ENCODE results near the gene DEFB119.

DEFB119 gene

GRCh38 chr20:31410011-31410410 is 19.6 kb upstream of the DEFB119 start:
- H2BK120ac ChIP-seq (ENCODE audit: low read depth, low read length): no peak overlapping the region
- H3K9ac ChIP-seq (ENCODE audit: low read length): no peak overlapping the region
- DNase-seq: no peak
- H3K79me1 ChIP-seq (replicated peaks; ENCODE audit: low read length, poor library complexity, severe bottlenecking): no peaks in the 10 kb centered on the region
- no peaks in the 10 kb centered on the region for H3K36me3 ChIP-seq (ENCODE audit: control insufficient read depth in 1 of 2, insufficient read depth in 2 of 2, low read depth in 1 of 2, low read length in 2 of 2)
- no peak overlapping the region for H3K4me2 ChIP-seq (ENCODE audit: low read length, poor library complexity, severe bottlenecking)
- H3K27me3 ChIP-seq (ENCODE audit: control insufficient read depth in 1 of 2, insufficient read depth in 1 of 2, low read length in 2 of 2): peaks cover 7 to 23% of the 10 kb centered on the region in 2 experiments
- no peak overlapping the region for H3K14ac ChIP-seq (ENCODE audit: low read length in 2 of 2)
- H4K91ac ChIP-seq (ENCODE audit: low read length): no peak overlapping the region
- no peak overlapping the region for H2BK5ac ChIP-seq (ENCODE audit: low read depth, low read length, poor library complexity, severe bottlenecking)
- 56% methylated on average over 1 of the region's 1 CpG for WGBS
- peaks cover 3% of the 10 kb centered on the region for H3K9me3 ChIP-seq (ENCODE audit: control insufficient read depth, low read length)
- H2AK5ac ChIP-seq (ENCODE audit: low read length, severe bottlenecking): no peak overlapping the region
- H2BK15ac ChIP-seq (ENCODE audit: low read depth, poor library complexity, severe bottlenecking): no peak overlapping the region
- H3K18ac ChIP-seq (ENCODE audit: low read depth in 1 of 2, low read length in 2 of 2): no peak overlapping the region
- no peaks in the 10 kb centered on the region for H3K4me1 ChIP-seq (ENCODE audit: control insufficient read depth, insufficient read depth, low read depth, low read length)
- H4K8ac ChIP-seq (ENCODE audit: low read length): no peak overlapping the region
- no peak overlapping the region for H2AFZ ChIP-seq (ENCODE audit: low read depth, low read length)
- H2BK12ac ChIP-seq (ENCODE audit: low read length in 2 of 2): no peak overlapping the region
- H3K23ac ChIP-seq (ENCODE audit: low read length in 2 of 2): no peak overlapping the region
- no peak overlapping the region for H3K4ac ChIP-seq (ENCODE audit: low read depth in 1 of 2, low read length in 2 of 2)
- no peak overlapping the region for H3K27ac ChIP-seq (ENCODE audit: low read length, poor library complexity, severe bottlenecking)
- no peak overlapping the region for H3K4me3 ChIP-seq (ENCODE audit: insufficient read depth in 1 of 2, low read depth in 1 of 2, low read length in 2 of 2)

DNA sequence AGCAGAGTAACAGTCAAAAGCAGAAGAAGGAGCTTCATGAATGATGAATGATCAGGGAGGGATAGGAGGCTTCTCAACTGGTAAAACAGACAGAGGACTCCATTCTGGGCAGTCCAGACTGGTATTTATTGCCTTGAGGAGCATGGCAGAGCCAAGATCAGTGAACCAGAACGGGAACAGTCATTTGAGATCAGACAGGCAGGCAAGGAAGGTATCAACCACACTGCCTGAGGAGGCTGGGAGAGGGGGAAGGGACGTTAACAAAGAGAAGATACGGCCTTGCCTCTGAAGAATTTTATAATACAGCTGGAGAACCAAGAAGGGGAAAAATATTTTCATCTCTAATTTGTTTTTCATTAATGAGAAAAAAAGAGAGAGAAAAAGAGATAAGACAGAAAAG is 15.7 kb upstream of the DEFB119 start, which contains the start of gene DEFB121:
TSS of gene DEFB121 (minus strand) at position 101 of the 400 bp plus-strand sequence. CDS start at position 38, 63 bp downstream.
- Histone ChIP-seq H3K4me1 (ENCODE audit: control insufficient read depth, insufficient read depth, low read depth, low read length) (no peaks in the 10 kb centered on the region), H3K27ac (ENCODE audit: low read length, poor library complexity, severe bottlenecking) (no peak within 1 kb of the TSS), H3K4me2 (ENCODE audit: low read length, poor library complexity, severe bottlenecking) (no peak within 1 kb of the TSS), H2BK120ac (ENCODE audit: low read depth, low read length) (no peak within 1 kb of the TSS), H3K23ac (ENCODE audit: low read length in 2 of 2) (no peak within 1 kb of the TSS), H4K91ac (ENCODE audit: low read length) (no peak within 1 kb of the TSS), H3K9ac (ENCODE audit: low read length) (no peak within 1 kb of the TSS), H3K79me1 (replicated peaks; ENCODE audit: low read length, poor library complexity, severe bottlenecking) (no peaks in the 10 kb centered on the region), H3K14ac (ENCODE audit: low read length in 2 of 2) (no peak within 1 kb of the TSS), H2AFZ (ENCODE audit: low read depth, low read length) (no peak within 1 kb of the TSS), H4K8ac (ENCODE audit: low read length) (no peak within 1 kb of the TSS), H3K27me3 (ENCODE audit: control insufficient read depth in 1 of 2, insufficient read depth in 1 of 2, low read length in 2 of 2) (peaks cover 0 to 5% of the 10 kb centered on the region in 2 experiments), H2BK12ac (ENCODE audit: low read length in 2 of 2) (no peak within 1 kb of the TSS), H2AK5ac (ENCODE audit: low read length, severe bottlenecking) (no peak within 1 kb of the TSS), H3K9me3 (ENCODE audit: control insufficient read depth, low read length) (peaks cover 3% of the 10 kb centered on the region), H2BK5ac (ENCODE audit: low read depth, low read length, poor library complexity, severe bottlenecking) (no peak within 1 kb of the TSS), H3K4ac (ENCODE audit: low read depth in 1 of 2, low read length in 2 of 2) (no peak within 1 kb of the TSS), H3K4me3 (ENCODE audit: insufficient read depth in 1 of 2, low read depth in 1 of 2, low read length in 2 of 2) (no peak within 1 kb of the TSS), H2BK15ac (ENCODE audit: low read depth, poor library complexity, severe bottlenecking) (no peak within 1 kb of the TSS), H3K36me3 (ENCODE audit: control insufficient read depth in 1 of 2, insufficient read depth in 2 of 2, low read depth in 1 of 2, low read length in 2 of 2) (no peaks in the 10 kb centered on the region), H3K18ac (ENCODE audit: low read depth in 1 of 2, low read length in 2 of 2) (no peak within 1 kb of the TSS)
- DNase-seq: no peak
- 36% methylated on average over 2 of the region's 3 CpGs for WGBS

DNA sequence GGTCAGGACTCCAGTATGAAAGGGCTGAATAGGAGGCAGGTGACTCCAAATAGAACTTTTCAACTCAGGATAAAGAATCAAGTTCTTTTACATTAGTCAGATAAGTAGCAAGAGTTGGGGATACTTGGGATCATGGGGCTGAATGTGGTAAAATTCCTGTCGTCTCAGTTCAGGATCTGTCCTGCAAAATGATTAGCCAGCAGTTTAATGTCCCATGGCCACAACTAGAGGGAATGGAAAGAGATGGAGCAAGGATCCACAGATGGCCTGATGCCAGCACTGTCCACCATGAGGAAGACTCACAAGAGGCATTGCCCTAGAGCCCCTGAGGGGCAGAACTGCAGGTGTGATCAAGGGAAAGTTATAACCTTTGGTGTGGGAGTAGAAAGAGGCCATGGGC is 13.5 kb upstream of the DEFB119 start:
- H2BK5ac ChIP-seq (ENCODE audit: low read depth, low read length, poor library complexity, severe bottlenecking): no peak overlapping the region
- H3K27me3 ChIP-seq (ENCODE audit: control insufficient read depth in 1 of 2, insufficient read depth in 1 of 2, low read length in 2 of 2): no peaks in the 10 kb centered on the region
- no peak overlapping the region for H2AK5ac ChIP-seq (ENCODE audit: low read length, severe bottlenecking)
- no peak overlapping the region for H2AFZ ChIP-seq (ENCODE audit: low read depth, low read length)
- H3K36me3 ChIP-seq (ENCODE audit: control insufficient read depth in 1 of 2, insufficient read depth in 2 of 2, low read depth in 1 of 2, low read length in 2 of 2): no peaks in the 10 kb centered on the region
- H3K14ac ChIP-seq (ENCODE audit: low read length in 2 of 2): no peak overlapping the region
- H4K91ac ChIP-seq (ENCODE audit: low read length): no peak overlapping the region
- H3K23ac ChIP-seq (ENCODE audit: low read length in 2 of 2): no peak overlapping the region
- H2BK120ac ChIP-seq (ENCODE audit: low read depth, low read length): no peak overlapping the region
- no peak overlapping the region for H4K8ac ChIP-seq (ENCODE audit: low read length)
- no peaks in the 10 kb centered on the region for H3K4me1 ChIP-seq (ENCODE audit: control insufficient read depth, insufficient read depth, low read depth, low read length)
- H3K4ac ChIP-seq (ENCODE audit: low read depth in 1 of 2, low read length in 2 of 2): no peak overlapping the region
- no peaks in the 10 kb centered on the region for H3K9me3 ChIP-seq (ENCODE audit: control insufficient read depth, low read length)
- no peak overlapping the region for H3K9ac ChIP-seq (ENCODE audit: low read length)
- no peaks in the 10 kb centered on the region for H3K79me1 ChIP-seq (replicated peaks; ENCODE audit: low read length, poor library complexity, severe bottlenecking)
- H2BK15ac ChIP-seq (ENCODE audit: low read depth, poor library complexity, severe bottlenecking): no peak overlapping the region
- no peak overlapping the region for H2BK12ac ChIP-seq (ENCODE audit: low read length in 2 of 2)
- 49% methylated on average over 1 of the region's 1 CpG for WGBS
- no peak overlapping the region for H3K27ac ChIP-seq (ENCODE audit: low read length, poor library complexity, severe bottlenecking)
- H3K4me2 ChIP-seq (ENCODE audit: low read length, poor library complexity, severe bottlenecking): no peak overlapping the region
- H3K4me3 ChIP-seq (ENCODE audit: insufficient read depth in 1 of 2, low read depth in 1 of 2, low read length in 2 of 2): no peak overlapping the region
- no peak overlapping the region for H3K18ac ChIP-seq (ENCODE audit: low read depth in 1 of 2, low read length in 2 of 2)
- DNase-seq: no peak

- Histone ChIP-seq H3K27ac (ENCODE audit: low read length, poor library complexity, severe bottlenecking) (no peak overlapping the region), H2AFZ (ENCODE audit: low read depth, low read length) (no peak overlapping the region), H3K4me2 (ENCODE audit: low read length, poor library complexity, severe bottlenecking) (no peak overlapping the region), H3K14ac (ENCODE audit: low read length in 2 of 2) (no peak overlapping the region), H2AK5ac (ENCODE audit: low read length, severe bottlenecking) (no peak overlapping the region), H3K18ac (ENCODE audit: low read depth in 1 of 2, low read length in 2 of 2) (no peak overlapping the region), H2BK12ac (ENCODE audit: low read length in 2 of 2) (no peak overlapping the region), H2BK120ac (ENCODE audit: low read depth, low read length) (no peak overlapping the region), H4K8ac (ENCODE audit: low read length) (no peak overlapping the region), H3K9ac (ENCODE audit: low read length) (no peak overlapping the region), H3K4ac (ENCODE audit: low read depth in 1 of 2, low read length in 2 of 2) (no peak overlapping the region), H4K91ac (ENCODE audit: low read length) (no peak overlapping the region), H3K4me3 (ENCODE audit: insufficient read depth in 1 of 2, low read depth in 1 of 2, low read length in 2 of 2) (no peak overlapping the region), H3K9me3 (ENCODE audit: control insufficient read depth, low read length) (no peaks in the 10 kb centered on the region), H3K79me1 (replicated peaks; ENCODE audit: low read length, poor library complexity, severe bottlenecking) (no peaks in the 10 kb centered on the region), H3K23ac (ENCODE audit: low read length in 2 of 2) (no peak overlapping the region), H3K36me3 (ENCODE audit: control insufficient read depth in 1 of 2, insufficient read depth in 2 of 2, low read depth in 1 of 2, low read length in 2 of 2) (no peaks in the 10 kb centered on the region), H2BK5ac (ENCODE audit: low read depth, low read length, poor library complexity, severe bottlenecking) (no peak overlapping the region), H3K27me3 (ENCODE audit: control insufficient read depth in 1 of 2, insufficient read depth in 1 of 2, low read length in 2 of 2) (no peaks in the 10 kb centered on the region), H3K4me1 (ENCODE audit: control insufficient read depth, insufficient read depth, low read depth, low read length) (no peaks in the 10 kb centered on the region), H2BK15ac (ENCODE audit: low read depth, poor library complexity, severe bottlenecking) (no peak overlapping the region)
- WGBS: 33% methylated on average over 3 of the region's 3 CpGs
- no peak for DNase-seq
These were observed 4.5 kb upstream of the DEFB119 start for GRCh38 chr20:31394900-31395299.
